K562 (cell line): ENCODE results near the gene PRR16. TPM values are rescaled to one million over a fixed set of nuclear protein-coding genes. Genes with fewer than 3 reads are reported as not detected.

Experiments used
- EGR1 ChIP-seq: fragments of 450-650 bp; conservative IDR thresholded peaks from 2 replicates; pipeline ENCODE4 v1.6.1; 2017; ENCODE audit warnings: mild to moderate bottlenecking
- FOXK2 ChIP-seq, 2 experiments: fragments of 450-650 bp; IDR thresholded peaks in 1 of 2; conservative IDR thresholded peaks in 1 of 2; 2 replicates each; pipeline ENCODE4 v1.6.1; 2016; ENCODE audit warnings: low read depth in 2 of 2, mild to moderate bottlenecking in 1 of 2
- HDAC3 ChIP-seq: fragments of 450-650 bp; IDR thresholded peaks from 2 replicates; pipeline ENCODE4 v1.6.1; 2018; ENCODE audit warnings: borderline replicate concordance, mild to moderate bottlenecking, moderate library complexity; ENCODE audit not compliant: partially characterized antibody
- HDGF ChIP-seq: fragments of 450-650 bp; IDR thresholded peaks from 2 replicates; pipeline ENCODE4 v1.6.1; 2016
- KDM4B ChIP-seq, 2 experiments: fragments of 450-650 bp in 1 of 2; sonication (generic) in 1 of 2; IDR thresholded peaks; 2 replicates each; pipeline ENCODE4 v1.6.1; 2016 to 2017; ENCODE audit warnings: borderline replicate concordance in 2 of 2, antibody characterized with exemption in 1 of 2, low read depth in 1 of 2, mild to moderate bottlenecking in 1 of 2
- L3MBTL2 ChIP-seq: fragments of 450-650 bp; IDR thresholded peaks from 2 replicates; pipeline ENCODE4 v1.6.1; 2016; ENCODE audit warnings: mild to moderate bottlenecking, moderate library complexity
- MAZ ChIP-seq, 2 experiments: fragments of 450-650 bp in 1 of 2; sonication (generic) in 1 of 2; formaldehyde crosslinking; IDR thresholded peaks in 1 of 2; conservative IDR thresholded peaks in 1 of 2; 2 replicates each; pipeline versions ENCODE4 v1.4.0 to v1.5.0; 2020; ENCODE audit warnings: mild to moderate bottlenecking in 1 of 2, missing genetic modification reagents in 1 of 2
- MEIS2 ChIP-seq: fragments of 450-650 bp; IDR thresholded peaks from 2 replicates; pipeline ENCODE4 v1.6.1; 2014; ENCODE audit warnings: mild to moderate bottlenecking; ENCODE audit not compliant: partially characterized antibody
- MTA3 ChIP-seq: fragments of 450-650 bp; formaldehyde crosslinking; IDR thresholded peaks from 2 replicates; pipeline ENCODE4 v1.6.1; 2017; ENCODE audit warnings: mild to moderate bottlenecking, borderline replicate concordance
- NCOA6 ChIP-seq: fragments of 450-650 bp; IDR thresholded peaks from 2 replicates; pipeline ENCODE4 v1.6.1; 2017; ENCODE audit warnings: mild to moderate bottlenecking
- PHB ChIP-seq: fragments of 250-450 bp; sonication (Bioruptor Pico); IDR thresholded peaks from 2 replicates; pipeline ENCODE4 v1.5.0; 2021
- SMARCC2 ChIP-seq: fragments of 450-650 bp; IDR thresholded peaks from 2 replicates; pipeline ENCODE4 v1.6.1; 2017; ENCODE audit warnings: antibody characterized with exemption, moderate library complexity, mild to moderate bottlenecking, low read depth
- SRF ChIP-seq, 2 experiments: fragments of 250-450, 450-650 bp in 1 of 2; sonication (Bioruptor Pico) in 1 of 2; sonication (generic) in 1 of 2; formaldehyde crosslinking; IDR thresholded peaks; 2 replicates each; pipeline versions ENCODE4 v1.5.0 to v1.5.1; 2020 to 2022; ENCODE audit warnings: mild to moderate bottlenecking in 1 of 2, missing genetic modification reagents in 1 of 2
- STAT6 ChIP-seq: sonication (generic); formaldehyde crosslinking; IDR thresholded peaks from 2 replicates; pipeline ENCODE4 v1.8.1; 2023; ENCODE audit warnings: mild to moderate bottlenecking, missing genetic modification reagents
- TBL1XR1 ChIP-seq, 2 experiments: IDR thresholded peaks; 2 replicates each; pipeline ENCODE4 v1.6.1; 2012; ENCODE audit warnings: improper control_type of control experiment in 2 of 2, low read length in 2 of 2, mild to moderate bottlenecking in 1 of 2
- TOE1 ChIP-seq, 2 experiments: fragments of 450-650 bp in 1 of 2; sonication (generic) in 1 of 2; formaldehyde crosslinking in 1 of 2; IDR thresholded peaks; 2 replicates each; pipeline versions ENCODE4 v1.7.1 to v1.8.0; 2016 to 2022; ENCODE audit warnings: borderline replicate concordance in 2 of 2, mild to moderate bottlenecking in 2 of 2, antibody characterized with exemption in 1 of 2, inconsistent platforms in 1 of 2, low read depth in 1 of 2, missing genetic modification reagents in 1 of 2, moderate library complexity in 1 of 2
- TRIM25 ChIP-seq: fragments of 450-650 bp; IDR thresholded peaks from 2 replicates; pipeline ENCODE4 v1.7.0; 2016; ENCODE audit warnings: borderline replicate concordance
- ZBTB12 ChIP-seq: fragments of 250-450 bp; sonication (Bioruptor Pico); IDR thresholded peaks from 2 replicates; pipeline ENCODE4 v1.4.0; 2020
- ZNF212 ChIP-seq: fragments of 450-650 bp; formaldehyde crosslinking; IDR thresholded peaks from 2 replicates; pipeline ENCODE4 v1.4.0; 2020; ENCODE audit warnings: mild to moderate bottlenecking
- polyA plus RNA-seq, 8 experiments: library from polyadenylated mRNA; depleted of rRNA in 4 of 8; stranded (reverse) in 5 of 8; unstranded in 3 of 8; fragments of >200 nt; fragmentation: Nextera tagmentation in 2 of 8; fragmentation: Illumina TruSeq in 1 of 8; extraction: Ambion mirVana in 2 of 8; extraction: Trizol in 1 of 8; gene quantifications; 2 replicates each; pipeline versions ENCODE4 v1.2.1 to v1.2.3, GENCODE V29; 2011 to 2014; ENCODE audit warnings: inconsistent platforms in 1 of 8, missing spikeins in 1 of 8
- total RNA-seq, 7 experiments: library from RNA; depleted of rRNA in 6 of 7; stranded (reverse); fragments of >200 nt in 6 of 7; fragmentation: Illumina TruSeq in 2 of 7; extraction: Trizol in 2 of 7; gene quantifications; 2 replicates each; pipeline versions ENCODE4 v1.2.1 to v1.2.3, GENCODE V29; 2011 to 2021; ENCODE audit warnings: low replicate concordance in 1 of 7
- TF ChIP-seq, protein P1 (sequence below): fragments of 450-650 bp; IDR thresholded peaks from one replicate; pipeline ENCODE4 v1.6.1; 2018; ENCODE audit warnings: mild to moderate bottlenecking, moderate library complexity; ENCODE audit not compliant: partially characterized antibody

The PRR16 gene
- total and polyA plus RNA-seq, 9 of the 15 experiments (the other 6 are each of a cell fraction or from before 2014, with no cell fraction given): 0.61 to 10.1 (median 3.3) TPM

GRCh38 chr5:120512791-120513650 lies 48.9 kb downstream of the PRR16 start (continued):
- TF ChIP-seq STAT6 (no peak), KDM4B (IDR thresholded peaks at IDR 0.05; ENCODE audit: borderline replicate concordance in 2 of 2, low read depth in 1 of 2) (no peak), MAZ (CRISPR knock-in tag; conservative IDR thresholded peaks at IDR 0.05 in 1 of 2, IDR thresholded peaks at IDR 0.05 in 1 of 2) (no peak), TRIM25 (no peak), HDAC3 (no peak), NCOA6 (no peak), MTA3 (no peak), TBL1XR1 (IDR thresholded peaks at IDR 0.05; ENCODE audit: low read length in 2 of 2) (no peak), HDGF (no peak), FOXK2 (conservative IDR thresholded peaks at IDR 0.05 in 1 of 2, IDR thresholded peaks at IDR 0.05 in 1 of 2; ENCODE audit: low read depth in 2 of 2) (0 out of 4 replicates have a peak, but pooled peaks of 1 of the 2 experiments have one; percentile 26), ZNF212 (no peak), ZBTB12 (CRISPR knock-in tag) (0 out of 2 replicates have a peak, but pooled peaks have one; percentile 24), SMARCC2 (no peak), TOE1 (IDR thresholded peaks at IDR 0.05; ENCODE audit: borderline replicate concordance) (no peak), TOE1 (CRISPR knock-in tag; IDR thresholded peaks at IDR 0.05; ENCODE audit: borderline replicate concordance, low read depth) (no peak), L3MBTL2 (no peak), SRF (CRISPR knock-in tag; IDR thresholded peaks at IDR 0.05) (peak; percentile 94 to 99), MEIS2 (peak; percentile 25), EGR1 (peak; percentile 59), PHB (CRISPR knock-in tag) (no peak)
- TF ChIP-seq, protein P1, sequence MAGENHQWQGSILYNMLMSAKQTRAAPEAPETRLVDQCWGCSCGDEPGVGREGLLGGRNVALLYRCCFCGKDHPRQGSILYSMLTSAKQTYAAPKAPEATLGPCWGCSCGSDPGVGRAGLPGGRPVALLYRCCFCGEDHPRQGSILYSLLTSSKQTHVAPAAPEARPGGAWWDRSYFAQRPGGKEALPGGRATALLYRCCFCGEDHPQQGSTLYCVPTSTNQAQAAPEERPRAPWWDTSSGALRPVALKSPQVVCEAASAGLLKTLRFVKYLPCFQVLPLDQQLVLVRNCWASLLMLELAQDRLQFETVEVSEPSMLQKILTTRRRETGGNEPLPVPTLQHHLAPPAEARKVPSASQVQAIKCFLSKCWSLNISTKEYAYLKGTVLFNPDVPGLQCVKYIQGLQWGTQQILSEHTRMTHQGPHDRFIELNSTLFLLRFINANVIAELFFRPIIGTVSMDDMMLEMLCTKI: no peak
